Measurements from ENCODE around the gene DIPK2B.

Gene DIPK2B

GRCh38 chrX:45165726-45166125 lies 35.0 kb downstream of the DIPK2B start:
- no peak for DNase-seq (ENCODE audit: extremely low spot score)
- TF ChIP-seq TARDBP (IDR thresholded peaks at IDR 0.05): no peak
- no peak for TF ChIP-seq FOXK2 (IDR thresholded peaks at IDR 0.05)
- TF ChIP-seq FOXA1 (IDR thresholded peaks at IDR 0.05): no peak
- TF ChIP-seq FOXM1 (IDR thresholded peaks at IDR 0.05; ENCODE audit: borderline replicate concordance): no peak
- no peak for TF ChIP-seq HDGF (IDR thresholded peaks at IDR 0.05; ENCODE audit: borderline replicate concordance)
- no peak for TF ChIP-seq ELF4 (IDR thresholded peaks at IDR 0.05)
- no peak for TF ChIP-seq SP1 (IDR thresholded peaks at IDR 0.05)
- TF ChIP-seq SUZ12 (IDR thresholded peaks at IDR 0.05): no peak
- no peak for TF ChIP-seq BHLHE40 (IDR thresholded peaks at IDR 0.05; ENCODE audit: borderline replicate concordance)
- TF ChIP-seq PKNOX1 (IDR thresholded peaks at IDR 0.05): no peak
- no peak for TF ChIP-seq LEF1 (IDR thresholded peaks at IDR 0.05; ENCODE audit: borderline replicate concordance)
- ChIA-PET CTCF (no interaction called here), POLR2A (no interaction called here)

GRCh38 chrX:45164995-45165394 lies 35.7 kb downstream of the DIPK2B start:
- ChIA-PET POLR2A (no interaction called here), CTCF (no interaction called here)
- DNase-seq (ENCODE audit: extremely low spot score): no peak
- TF ChIP-seq ZNF384 (IDR thresholded peaks at IDR 0.05) (no peak), FOXA1 (IDR thresholded peaks at IDR 0.05) (no peak), SP1 (IDR thresholded peaks at IDR 0.05) (no peak), FOXK2 (IDR thresholded peaks at IDR 0.05) (no peak), HDGF (IDR thresholded peaks at IDR 0.05; ENCODE audit: borderline replicate concordance) (no peak), L3MBTL2 (conservative IDR thresholded peaks at IDR 0.05) (no peak), SUZ12 (IDR thresholded peaks at IDR 0.05) (no peak), NFRKB (IDR thresholded peaks at IDR 0.05) (no peak), PKNOX1 (IDR thresholded peaks at IDR 0.05) (no peak)

GRCh38 chrX:45164021-45164621 lies 36.6 kb downstream of the DIPK2B start:
- TF ChIP-seq ARNT (IDR thresholded peaks at IDR 0.05): no peak
- no peak for TF ChIP-seq ELF4 (IDR thresholded peaks at IDR 0.05)
- no peak for TF ChIP-seq FOXK2 (IDR thresholded peaks at IDR 0.05)
- no peak for TF ChIP-seq ZNF384 (IDR thresholded peaks at IDR 0.05)
- TF ChIP-seq PKNOX1 (IDR thresholded peaks at IDR 0.05): no peak
- no peak for TF ChIP-seq SUZ12 (IDR thresholded peaks at IDR 0.05)
- TF ChIP-seq SP1 (IDR thresholded peaks at IDR 0.05): no peak
- TF ChIP-seq L3MBTL2 (conservative IDR thresholded peaks at IDR 0.05): no peak
- ChIA-PET POLR2A (no interaction called here), CTCF (no interaction called here)
- no peak for DNase-seq (ENCODE audit: extremely low spot score)

GRCh38 chrX:45157647-45158046 lies 43.0 kb downstream of the DIPK2B start:
- ChIA-PET POLR2A (no interaction called here), CTCF (no interaction called here)
- no peak for DNase-seq (ENCODE audit: extremely low spot score)
- TF ChIP-seq PKNOX1 (IDR thresholded peaks at IDR 0.05): no peak

- DNase-seq (ENCODE audit: extremely low spot score): no peak
- ChIA-PET CTCF (no interaction called here), POLR2A (no interaction called here)
- TF ChIP-seq TARDBP (IDR thresholded peaks at IDR 0.05) (no peak), BHLHE40 (IDR thresholded peaks at IDR 0.05; ENCODE audit: borderline replicate concordance) (no peak), FOXM1 (IDR thresholded peaks at IDR 0.05; ENCODE audit: borderline replicate concordance) (no peak), SUZ12 (IDR thresholded peaks at IDR 0.05) (no peak), PKNOX1 (IDR thresholded peaks at IDR 0.05) (no peak), L3MBTL2 (conservative IDR thresholded peaks at IDR 0.05) (no peak), FOXK2 (IDR thresholded peaks at IDR 0.05) (no peak), HDGF (IDR thresholded peaks at IDR 0.05; ENCODE audit: borderline replicate concordance) (no peak), FOXA1 (IDR thresholded peaks at IDR 0.05) (no peak), ELF4 (IDR thresholded peaks at IDR 0.05) (no peak), CTBP1 (IDR thresholded peaks at IDR 0.05; ENCODE audit: borderline replicate concordance) (no peak), ZNF384 (IDR thresholded peaks at IDR 0.05) (no peak), NFRKB (IDR thresholded peaks at IDR 0.05) (no peak), LEF1 (IDR thresholded peaks at IDR 0.05; ENCODE audit: borderline replicate concordance) (no peak), ARNT (IDR thresholded peaks at IDR 0.05) (no peak), SP1 (IDR thresholded peaks at IDR 0.05) (no peak)
Observed at GRCh38 chrX:45154462-45154861, 46.2 kb downstream of the DIPK2B start.

- CTCF ChIA-PET: no interaction called here
- POLR2A ChIA-PET: no interaction called here
- DNase-seq (ENCODE audit: extremely low spot score): no peak
- TF ChIP-seq PKNOX1 (IDR thresholded peaks at IDR 0.05): no peak
Observed at GRCh38 chrX:45154033-45154360, 46.7 kb downstream of the DIPK2B start.

All from HEK293T (cell line).